ENCODE data around the gene TMEM131L. TPM values are rescaled to one million over a fixed set of nuclear protein-coding genes. Genes with fewer than 3 reads are reported as not detected.

The TMEM131L gene
- total and polyA plus RNA-seq, 8 donors = 2.4 to 40.0 (median 13.6) TPM

DNA sequence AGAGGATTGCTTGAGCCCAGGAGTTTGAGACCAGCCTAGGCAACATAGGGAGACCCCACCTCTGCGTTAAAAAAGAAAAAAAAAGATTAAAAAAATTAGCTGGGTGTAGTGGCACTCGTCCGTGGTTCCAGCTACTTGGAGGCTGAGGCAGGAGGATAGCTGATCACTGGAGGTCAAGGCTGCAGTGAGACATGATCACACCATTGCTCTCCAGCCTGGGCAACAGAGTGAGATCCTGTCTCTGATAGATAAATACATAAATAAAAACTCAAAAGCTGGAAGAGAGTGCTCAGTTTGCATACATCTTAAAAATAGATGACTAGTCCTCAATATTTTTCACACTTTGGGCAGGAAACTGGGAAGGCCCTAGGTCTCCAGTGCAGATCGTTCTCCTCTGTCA lies 54.1 kb downstream of the TMEM131L start:
- Histone ChIP-seq H3K27me3 (no peaks in the 10 kb centered on the region), H3K4me1 (peaks cover 22 to 81% (median 55%) of the 10 kb centered on the region in 4 donors), H3K36me3 (no peaks in the 10 kb centered on the region), H3K4me3 (no peak overlapping the region), H3K27ac (peak overlapping the region in 1 of 5 donors; percentile 67), H3K9me3 (no peaks in the 10 kb centered on the region)
- intact Hi-C loops (cut with DNase I; ENCODE audit: low total_unique reads) = no loop called here
- 85 to 90% (median 87%) methylated on average over 4 of the region's 4 CpGs for WGBS, 5 donors
- no peak for TF ChIP-seq POLR2A (IDR thresholded peaks at IDR 0.05)
- TF ChIP-seq, protein P1, sequence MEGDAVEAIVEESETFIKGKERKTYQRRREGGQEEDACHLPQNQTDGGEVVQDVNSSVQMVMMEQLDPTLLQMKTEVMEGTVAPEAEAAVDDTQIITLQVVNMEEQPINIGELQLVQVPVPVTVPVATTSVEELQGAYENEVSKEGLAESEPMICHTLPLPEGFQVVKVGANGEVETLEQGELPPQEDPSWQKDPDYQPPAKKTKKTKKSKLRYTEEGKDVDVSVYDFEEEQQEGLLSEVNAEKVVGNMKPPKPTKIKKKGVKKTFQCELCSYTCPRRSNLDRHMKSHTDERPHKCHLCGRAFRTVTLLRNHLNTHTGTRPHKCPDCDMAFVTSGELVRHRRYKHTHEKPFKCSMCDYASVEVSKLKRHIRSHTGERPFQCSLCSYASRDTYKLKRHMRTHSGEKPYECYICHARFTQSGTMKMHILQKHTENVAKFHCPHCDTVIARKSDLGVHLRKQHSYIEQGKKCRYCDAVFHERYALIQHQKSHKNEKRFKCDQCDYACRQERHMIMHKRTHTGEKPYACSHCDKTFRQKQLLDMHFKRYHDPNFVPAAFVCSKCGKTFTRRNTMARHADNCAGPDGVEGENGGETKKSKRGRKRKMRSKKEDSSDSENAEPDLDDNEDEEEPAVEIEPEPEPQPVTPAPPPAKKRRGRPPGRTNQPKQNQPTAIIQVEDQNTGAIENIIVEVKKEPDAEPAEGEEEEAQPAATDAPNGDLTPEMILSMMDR (IDR thresholded peaks at IDR 0.05) = no peak
- no peak for TF ChIP-seq POLR2AphosphoS5 (IDR thresholded peaks at IDR 0.05)
- no peak for TF ChIP-seq EP300 (IDR thresholded peaks at IDR 0.05)
- DNase-seq = no peak

DNA sequence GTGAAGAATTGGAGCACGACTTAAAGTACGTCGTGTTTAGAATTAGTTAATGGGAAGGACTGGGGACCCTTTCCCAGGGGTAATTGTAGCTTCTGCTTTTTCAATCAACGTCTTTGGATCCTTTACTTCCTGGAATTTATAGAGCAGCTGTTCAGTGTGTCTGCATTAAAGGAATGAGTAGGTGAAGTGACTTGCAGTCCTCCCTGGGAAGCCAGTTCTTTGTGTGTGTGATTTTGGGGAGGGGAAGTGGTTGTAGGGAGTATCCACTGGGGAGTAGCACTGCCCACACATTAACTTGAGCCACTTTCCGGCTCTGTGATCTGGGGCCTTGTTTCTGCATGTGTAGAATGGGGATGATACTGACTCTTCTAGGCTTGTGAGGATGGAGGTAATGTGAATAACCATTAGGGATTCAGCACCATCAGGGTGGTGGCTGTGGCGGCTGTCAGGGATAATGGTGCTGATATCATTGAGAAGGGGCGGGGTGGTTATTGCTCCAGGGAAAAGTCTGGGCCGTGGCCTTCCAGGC lies 54.7 kb downstream of the TMEM131L start:
- no peak for TF ChIP-seq EP300 (IDR thresholded peaks at IDR 0.05)
- TF ChIP-seq POLR2AphosphoS5 (IDR thresholded peaks at IDR 0.05) = no peak
- TF ChIP-seq, protein P1 (IDR thresholded peaks at IDR 0.05) = no peak
- TF ChIP-seq POLR2A (IDR thresholded peaks at IDR 0.05) = no peak
- Histone ChIP-seq H3K27me3 (no peaks in the 10 kb centered on the region), H3K27ac (peak overlapping the region in 1 of 5 donors; percentile 7), H3K36me3 (no peaks in the 10 kb centered on the region), H3K9me3 (no peaks in the 10 kb centered on the region), H3K4me3 (no peak overlapping the region), H3K4me1 (peaks cover 22 to 85% (median 57%) of the 10 kb centered on the region in 4 donors)
- intact Hi-C loops (cut with DNase I; ENCODE audit: low total_unique reads) = no loop called here
- WGBS, 5 donors = 53 to 67% (median 60%) methylated on average over 8 of the region's 8 CpGs
- DNase-seq = no peak

DNA sequence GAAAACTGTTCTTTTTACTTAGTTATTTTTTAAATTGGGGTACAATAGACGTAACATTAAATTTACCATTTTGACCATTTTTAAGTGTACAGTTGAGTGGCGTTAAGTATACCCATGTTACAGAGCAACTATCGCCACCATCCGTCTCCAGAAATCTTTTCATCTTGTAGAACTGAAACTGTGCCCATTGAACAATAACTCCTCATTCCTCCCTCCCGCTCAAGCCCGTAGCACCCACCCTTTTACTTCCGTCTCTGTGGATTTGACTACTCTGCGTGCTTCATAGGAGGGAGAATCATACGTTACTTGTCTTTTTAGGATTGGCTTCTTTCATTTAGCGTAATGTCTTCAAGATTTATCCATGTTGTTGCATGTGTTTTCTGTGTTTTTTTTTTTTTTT lies 55.3 kb downstream of the TMEM131L start:
- H3K4me3 ChIP-seq = no peak overlapping the region
- no peaks in the 10 kb centered on the region for H3K9me3 ChIP-seq
- no peaks in the 10 kb centered on the region for H3K27me3 ChIP-seq
- TF ChIP-seq POLR2A (IDR thresholded peaks at IDR 0.05) = no peak
- no peak for TF ChIP-seq EP300 (IDR thresholded peaks at IDR 0.05)
- H3K27ac ChIP-seq = peak overlapping the region in 1 of 5 donors; percentile 44
- H3K4me1 ChIP-seq = peaks cover 22 to 85% (median 57%) of the 10 kb centered on the region in 4 donors
- DNase-seq = no peak
- intact Hi-C loops (cut with DNase I; ENCODE audit: low total_unique reads) = no loop called here
- 87 to 96% (median 92%) methylated on average over 10 of the region's 10 CpGs for WGBS, 5 donors
- no peaks in the 10 kb centered on the region for H3K36me3 ChIP-seq

DNA sequence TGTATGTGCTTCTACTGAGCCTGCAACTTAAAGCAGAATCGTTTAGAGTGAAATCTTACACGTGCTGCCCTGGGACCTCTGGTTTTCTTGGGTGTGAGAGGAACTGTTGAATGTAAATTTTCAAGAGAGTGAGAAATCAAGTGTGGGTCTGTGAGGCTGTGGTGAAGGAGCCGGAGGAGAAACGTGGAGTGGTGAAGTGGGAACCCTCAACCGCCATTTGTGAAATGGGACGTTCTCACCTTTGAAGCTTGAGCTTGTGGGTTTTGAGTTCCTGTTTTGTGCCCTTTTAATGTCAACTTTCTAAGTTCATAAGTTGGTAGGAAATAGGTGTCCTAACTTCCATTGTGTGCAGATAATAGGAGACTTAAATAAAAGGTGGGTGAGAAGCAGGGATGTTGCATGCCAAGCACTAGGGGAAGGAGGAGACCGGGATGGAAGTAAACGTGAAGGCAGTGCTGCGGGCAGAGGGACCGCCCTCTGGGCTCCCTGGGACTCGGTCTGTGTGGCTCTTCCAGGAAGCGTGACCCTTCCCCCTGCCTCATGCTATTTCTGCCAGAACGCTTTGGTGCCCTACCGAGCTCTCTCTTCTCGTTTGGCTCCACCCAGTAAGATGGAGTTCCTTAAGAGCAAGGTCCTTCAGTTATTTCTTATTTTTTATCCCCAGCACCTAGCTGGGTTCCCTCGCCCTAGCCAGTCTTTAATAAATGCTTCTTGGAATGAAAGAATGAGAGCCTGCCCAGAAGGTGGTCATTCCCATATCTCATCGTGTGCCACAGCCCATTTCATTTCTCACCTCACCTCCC lies 56.0 kb downstream of the TMEM131L start:
- intact Hi-C loops (cut with DNase I; ENCODE audit: low total_unique reads) = no loop called here
- DNase-seq = peak in 1 of 2 donors; percentile 38
- H3K9me3 ChIP-seq = no peaks in the 10 kb centered on the region
- no peak overlapping the region for H3K4me3 ChIP-seq
- no peak for TF ChIP-seq POLR2AphosphoS5 (IDR thresholded peaks at IDR 0.05)
- TF ChIP-seq POLR2A (IDR thresholded peaks at IDR 0.05) = no peak
- TF ChIP-seq, protein P1 (IDR thresholded peaks at IDR 0.05) = no peak
- TF ChIP-seq EP300 (IDR thresholded peaks at IDR 0.05) = no peak
- peaks cover 22 to 83% (median 57%) of the 10 kb centered on the region in 4 donors for H3K4me1 ChIP-seq
- H3K27me3 ChIP-seq = no peaks in the 10 kb centered on the region
- WGBS, 5 donors = 75 to 86% (median 80%) methylated on average over 17 of the region's 17 CpGs
- H3K27ac ChIP-seq = peak overlapping the region in 3 of 5 donors; percentile 21 to 44 (median 40)
- H3K36me3 ChIP-seq = no peaks in the 10 kb centered on the region

DNA sequence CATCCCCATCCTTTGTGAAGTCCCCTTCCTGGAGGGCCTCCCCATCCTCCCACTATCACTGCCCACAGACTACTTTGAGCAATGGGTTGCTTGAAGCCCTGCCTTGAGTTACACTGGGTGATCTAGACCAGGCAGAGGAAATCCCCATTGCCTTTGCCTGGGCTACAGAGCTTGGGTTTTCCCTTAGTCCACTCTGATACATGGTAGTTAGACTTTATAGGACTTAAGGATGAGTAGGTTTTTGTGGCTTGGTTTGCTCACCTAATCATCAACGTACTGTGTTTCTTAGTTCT lies 56.6 kb downstream of the TMEM131L start:
- TF ChIP-seq, protein P1 (IDR thresholded peaks at IDR 0.05) = no peak
- TF ChIP-seq EP300 (IDR thresholded peaks at IDR 0.05) (no peak), POLR2A (IDR thresholded peaks at IDR 0.05) (no peak), POLR2AphosphoS5 (IDR thresholded peaks at IDR 0.05) (no peak)
- no peaks in the 10 kb centered on the region for H3K36me3 ChIP-seq
- peak overlapping the region in 3 of 5 donors; percentile 21 to 44 (median 40) for H3K27ac ChIP-seq
- DNase-seq = no peak
- H3K9me3 ChIP-seq = no peaks in the 10 kb centered on the region
- no peaks in the 10 kb centered on the region for H3K27me3 ChIP-seq
- H3K4me1 ChIP-seq = peaks cover 22 to 83% (median 54%) of the 10 kb centered on the region in 4 donors
- intact Hi-C loops (cut with DNase I; ENCODE audit: low total_unique reads) = no loop called here
- no peak overlapping the region for H3K4me3 ChIP-seq
- WGBS, 5 donors = 68 to 93% (median 89%) methylated on average over 1 of the region's 1 CpG
